ENCODE results near the gene NXNL1.

- TF ChIP-seq EZH2 (IDR thresholded peaks at IDR 0.05; ENCODE audit: low read length, unreplicated experiment) (no peak), CTCF (conservative IDR thresholded peaks at IDR 0.05; ENCODE audit: low read depth, low read length) (no peak)
These were observed 6.1 kb downstream of the NXNL1 start for GRCh38 chr19:17454576-17455071.

All from PC-3 (cell line).